Duodenal mucosa (tissue), 2 donors: ENCODE measurements around the gene DNAJB11.
"Not testable (repeated sequence)": the region's sequence is repeated elsewhere in the genome, so short reads cannot be mapped to it uniquely, and the experiment has no call there.

ENCODE experiments used
- H3K27ac ChIP-seq: one replicate; pipeline ENCODE4 v1.7.0; 2013; ENCODE audit warnings: low read depth, low read length
- H3K27me3 ChIP-seq, 2 donors: one replicate each; pipeline ENCODE4 v1.7.0; 2013; ENCODE audit warnings: low read length in 2 of 2, control low read depth in 1 of 2; ENCODE audit not compliant: insufficient read depth in 2 of 2, control insufficient read depth in 1 of 2
- H3K36me3 ChIP-seq, 2 donors: one replicate each; pipeline ENCODE4 v1.7.0; 2013; ENCODE audit warnings: low read length in 2 of 2, control low read depth in 1 of 2; ENCODE audit not compliant: insufficient read depth in 2 of 2, control insufficient read depth in 1 of 2
- H3K4me1 ChIP-seq, 2 donors: one replicate each; pipeline ENCODE4 v1.7.0; 2013; ENCODE audit warnings: low read length in 2 of 2, control low read depth in 1 of 2; ENCODE audit not compliant: insufficient read depth in 2 of 2, control insufficient read depth in 1 of 2
- H3K4me3 ChIP-seq, 2 donors: one replicate each; pipeline ENCODE4 v1.7.0; 2013; ENCODE audit warnings: low read length in 2 of 2, low read depth in 1 of 2
- H3K9ac ChIP-seq, 2 donors: one replicate each; pipeline ENCODE4 v1.7.0; 2013; ENCODE audit warnings: low read length in 2 of 2, low read depth in 1 of 2
- H3K9me3 ChIP-seq, 2 donors: one replicate each; pipeline ENCODE4 v1.7.0; 2013; ENCODE audit warnings: low read length in 2 of 2, control low read depth in 1 of 2; ENCODE audit not compliant: control insufficient read depth in 1 of 2

The DNAJB11 gene

DNA sequence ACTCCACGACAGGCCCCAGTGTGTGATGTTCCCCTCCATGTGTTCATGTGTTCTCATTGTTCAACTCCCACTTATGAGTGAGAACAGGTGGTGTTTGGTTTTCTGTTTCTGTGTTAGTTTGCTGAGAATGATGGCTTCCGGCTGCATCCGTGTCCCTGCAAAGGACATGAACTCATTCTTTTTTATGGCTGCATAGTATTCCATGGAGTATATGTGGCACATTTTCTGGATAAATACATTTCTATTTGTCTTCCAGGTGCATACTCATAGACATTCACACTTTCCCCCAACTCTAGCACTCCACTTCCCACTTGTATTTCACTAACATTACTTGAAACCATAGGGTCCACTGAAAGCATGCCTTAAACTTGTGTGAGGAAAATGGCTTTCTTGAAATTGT, 38.8 kb upstream of the DNAJB11 start:
- not testable (repeated sequence) for H3K9ac ChIP-seq, H3K27ac ChIP-seq, H3K4me3 ChIP-seq, H3K27me3 ChIP-seq, H3K9me3 ChIP-seq, H3K36me3 ChIP-seq, H3K4me1 ChIP-seq

DNA sequence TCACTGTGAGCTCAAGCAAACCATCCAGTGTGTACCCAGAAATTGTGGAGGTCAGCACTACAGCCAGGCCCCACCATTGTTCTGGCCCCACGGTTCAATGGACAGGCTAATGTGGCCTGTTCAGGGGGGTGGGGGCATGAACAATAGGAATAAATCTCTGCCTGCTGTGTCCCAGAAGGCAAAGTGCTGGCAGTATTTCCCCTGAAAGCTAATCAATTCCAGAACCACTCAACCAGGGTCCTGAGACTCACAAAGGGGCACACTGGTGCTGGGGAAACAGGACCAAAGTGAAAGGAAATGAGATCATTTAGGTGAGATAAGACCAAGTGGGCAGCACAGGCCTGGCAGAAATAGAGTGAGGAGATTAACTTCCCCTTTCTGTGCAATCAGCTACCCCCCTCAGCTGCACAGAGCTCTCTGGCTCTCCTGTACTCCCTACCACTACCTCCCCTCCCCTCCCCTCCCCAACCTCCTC, 37.9 kb upstream of the DNAJB11 start:
- no peak overlapping the region for H3K27ac ChIP-seq
- H3K4me1 ChIP-seq, result no peaks in the 10 kb centered on the region
- no peaks in the 10 kb centered on the region for H3K36me3 ChIP-seq
- no peaks in the 10 kb centered on the region for H3K27me3 ChIP-seq
- H3K9ac ChIP-seq, result no peak overlapping the region
- no peak overlapping the region for H3K4me3 ChIP-seq
- no peaks in the 10 kb centered on the region for H3K9me3 ChIP-seq

DNA sequence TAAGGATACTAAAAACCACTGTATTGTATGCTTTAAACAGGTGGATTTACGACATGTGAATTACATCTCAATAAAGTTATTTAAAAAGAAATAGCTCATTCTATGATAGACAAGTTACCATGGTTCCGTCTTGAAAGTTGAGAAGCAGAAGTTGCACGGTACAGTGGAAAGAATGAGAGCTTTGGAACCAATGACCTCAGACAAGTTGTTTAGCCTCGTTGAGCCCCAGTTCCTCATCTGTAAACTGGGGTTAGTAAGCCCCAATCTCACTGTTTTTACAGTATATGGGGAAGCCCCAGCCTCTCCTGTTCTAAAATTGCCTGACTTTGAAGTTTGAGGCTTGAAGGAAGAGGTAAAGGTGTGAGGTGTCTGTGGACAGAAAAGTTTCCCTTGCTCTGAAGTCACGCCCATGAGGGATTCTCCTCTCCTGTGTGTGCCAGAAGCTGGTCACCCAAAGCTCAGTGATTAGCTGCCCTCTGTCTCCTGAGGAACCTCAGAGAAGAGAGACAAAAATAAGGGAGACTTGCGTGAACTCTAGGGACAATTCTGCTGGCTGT, 36.3 kb upstream of the DNAJB11 start:
- Histone ChIP-seq H3K4me1 (no peaks in the 10 kb centered on the region), H3K27ac (no peak overlapping the region), H3K9me3 (no peaks in the 10 kb centered on the region), H3K27me3 (no peaks in the 10 kb centered on the region), H3K9ac (no peak overlapping the region), H3K36me3 (peaks cover 0 to 5% of the 10 kb centered on the region in 2 donors), H3K4me3 (no peak overlapping the region)

DNA sequence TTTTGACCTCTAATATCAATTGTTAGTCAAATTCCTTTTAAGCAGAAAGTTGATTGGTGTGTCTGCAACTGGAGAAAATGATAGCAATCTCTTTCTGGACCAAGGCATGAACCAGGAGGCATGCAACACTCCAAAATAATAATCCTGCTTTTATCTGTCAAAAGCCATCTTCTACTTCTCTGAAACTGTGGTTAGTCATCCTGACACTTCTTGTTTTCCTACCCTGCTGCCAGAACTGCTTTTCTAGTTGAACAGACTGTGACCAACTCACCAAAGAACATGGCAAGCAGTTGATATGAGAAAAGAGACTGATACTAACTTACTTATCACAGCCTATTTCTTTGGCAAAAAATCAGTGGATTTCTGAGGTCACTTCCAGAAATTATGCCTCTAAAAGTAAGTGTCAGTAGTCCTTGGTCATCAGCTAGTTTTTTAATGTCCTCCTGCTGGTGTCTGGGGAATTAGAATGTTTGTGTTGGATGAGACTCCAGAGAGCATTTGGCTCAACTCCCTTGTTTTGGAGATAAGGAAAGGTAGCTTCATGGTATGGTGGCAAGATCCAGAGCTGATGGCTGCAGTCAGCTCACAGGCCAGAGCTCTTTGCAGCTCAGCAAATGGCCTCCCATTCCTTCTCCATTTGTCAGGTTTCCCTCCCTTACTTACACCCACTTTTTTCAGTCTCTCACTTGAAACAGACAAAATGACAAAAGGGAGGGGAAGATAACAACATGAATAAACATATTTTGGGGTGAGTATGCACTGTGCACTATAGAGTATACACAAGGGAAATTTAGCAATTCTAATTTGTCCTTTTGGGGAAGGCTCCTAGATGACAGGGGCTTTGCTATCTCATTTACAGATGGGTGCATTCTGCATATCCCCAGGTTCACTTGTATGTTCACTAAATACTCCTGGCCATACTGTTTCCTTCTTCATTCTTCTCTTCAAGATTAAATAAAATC, 33.4 kb upstream of the DNAJB11 start:
- Histone ChIP-seq H3K36me3 (peaks cover 0 to 5% of the 10 kb centered on the region in 2 donors), H3K9ac (no peak overlapping the region), H3K27ac (no peak overlapping the region), H3K4me1 (peaks cover 0 to 4% of the 10 kb centered on the region in 2 donors), H3K4me3 (no peak overlapping the region), H3K27me3 (no peaks in the 10 kb centered on the region), H3K9me3 (no peaks in the 10 kb centered on the region)

DNA sequence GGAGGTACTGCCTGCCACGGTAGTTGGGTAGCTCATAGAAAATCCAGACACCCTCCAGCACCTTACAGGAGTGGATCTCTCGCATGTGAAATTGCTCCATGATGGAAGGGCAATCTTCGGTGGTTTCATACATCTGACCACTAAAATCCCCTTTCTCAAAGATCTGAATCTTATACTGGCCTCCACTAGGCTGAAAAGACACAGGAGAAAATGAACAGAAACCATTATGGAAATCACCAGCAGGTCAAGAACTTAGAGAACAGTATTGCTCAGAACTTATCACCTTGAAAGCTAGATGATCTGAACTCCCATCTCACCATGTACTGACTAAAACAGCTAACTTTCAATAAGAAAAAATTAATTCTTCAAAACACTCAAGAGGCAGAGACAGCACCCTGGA, 31.7 kb upstream of the DNAJB11 start:
- Histone ChIP-seq H3K9me3 (no peaks in the 10 kb centered on the region), H3K27ac (no peak overlapping the region), H3K9ac (no peak overlapping the region), H3K4me3 (no peak overlapping the region), H3K27me3 (no peaks in the 10 kb centered on the region), H3K4me1 (peaks cover 0 to 4% of the 10 kb centered on the region in 2 donors), H3K36me3 (peaks cover 0 to 7% of the 10 kb centered on the region in 2 donors)

DNA sequence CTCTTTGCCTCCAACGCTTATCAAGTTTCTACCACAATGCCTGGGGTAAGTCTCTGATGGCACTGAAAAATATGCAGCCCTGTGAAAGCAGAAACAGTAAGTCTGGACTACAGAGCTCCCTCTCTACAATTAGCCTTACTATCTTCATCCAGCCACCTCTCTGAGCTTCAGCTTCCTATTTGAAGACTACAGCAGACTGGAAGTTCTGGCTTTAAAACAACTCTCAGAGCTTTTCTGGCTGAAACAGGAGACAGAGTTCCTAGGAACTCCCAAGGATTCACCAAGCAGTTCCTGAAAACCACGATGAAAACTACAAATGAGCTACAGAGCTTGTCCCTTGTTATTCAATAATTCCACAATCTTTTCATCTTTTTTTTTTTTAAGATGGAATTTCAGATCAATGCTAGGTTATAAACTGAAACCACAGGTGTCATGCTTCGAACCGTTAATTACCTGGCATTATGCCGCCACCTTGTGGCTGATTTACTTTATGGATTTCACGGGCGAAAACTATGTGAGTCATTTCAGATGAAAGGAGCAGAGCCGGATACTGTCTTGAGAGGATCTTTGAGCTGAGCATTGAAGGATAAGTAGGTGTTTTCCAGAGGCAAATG, 30.2 kb upstream of the DNAJB11 start:
- no peak overlapping the region for H3K27ac ChIP-seq
- H3K4me3 ChIP-seq, result peak overlapping the region in 1 of 2 donors; percentile 7
- H3K36me3 ChIP-seq, result peaks cover 0 to 11% of the 10 kb centered on the region in 2 donors
- H3K4me1 ChIP-seq, result peaks cover 0 to 4% of the 10 kb centered on the region in 2 donors
- H3K9me3 ChIP-seq, result no peaks in the 10 kb centered on the region
- no peaks in the 10 kb centered on the region for H3K27me3 ChIP-seq
- H3K9ac ChIP-seq, result no peak overlapping the region

DNA sequence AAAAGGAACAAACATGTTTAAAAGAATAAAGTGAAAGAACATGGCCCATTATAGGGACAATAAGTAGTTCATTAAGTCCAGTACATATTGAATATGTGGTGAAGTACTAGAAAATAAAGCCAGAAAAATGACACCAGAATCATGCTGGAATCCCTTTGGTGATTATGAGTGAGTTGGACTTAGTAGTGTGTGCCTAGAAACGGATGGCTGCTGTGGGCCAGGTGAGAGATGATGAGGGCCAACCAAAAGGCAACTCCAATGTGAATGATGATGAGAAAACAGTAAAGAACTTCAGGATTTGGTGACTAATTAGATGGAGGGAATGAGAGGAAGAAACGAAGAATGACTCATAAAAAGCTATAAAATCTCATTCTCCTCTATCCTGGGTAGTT, 29.7 kb upstream of the DNAJB11 start:
- no peaks in the 10 kb centered on the region for H3K9me3 ChIP-seq
- H3K36me3 ChIP-seq, result peaks cover 0 to 11% of the 10 kb centered on the region in 2 donors
- no peak overlapping the region for H3K4me3 ChIP-seq
- H3K9ac ChIP-seq, result no peak overlapping the region
- H3K4me1 ChIP-seq, result peaks cover 0 to 4% of the 10 kb centered on the region in 2 donors
- H3K27me3 ChIP-seq, result no peaks in the 10 kb centered on the region
- no peak overlapping the region for H3K27ac ChIP-seq

DNA sequence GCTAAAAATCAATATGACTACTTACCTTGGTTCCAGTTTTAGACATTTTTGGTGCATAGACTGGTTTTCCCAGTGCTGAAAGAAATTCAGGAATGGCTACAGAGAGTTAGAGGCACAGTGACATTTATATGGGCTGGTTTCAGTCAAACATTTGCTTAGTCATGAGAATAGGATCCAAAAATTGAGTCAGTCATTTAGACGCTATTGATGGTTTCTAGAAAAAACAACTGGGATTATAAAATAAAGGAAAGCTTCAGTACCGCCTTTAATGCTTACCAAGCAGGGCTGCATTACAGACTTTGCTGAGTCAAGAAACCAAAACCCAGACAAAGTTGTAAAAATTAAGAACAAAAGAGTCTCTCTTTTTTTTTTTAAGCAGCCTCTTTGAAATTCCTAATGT, 26.2 kb upstream of the DNAJB11 start, which contains the start of gene CRYGS:
CRYGS (minus strand) TSS at position 100 of the 400 bp plus-strand sequence; CDS start at position 46, 54 bp downstream.
- peaks cover 0 to 11% of the 10 kb centered on the region in 2 donors for H3K36me3 ChIP-seq
- no peak within 1 kb of the TSS for H3K27ac ChIP-seq
- H3K4me3 ChIP-seq, result no peak within 1 kb of the TSS
- H3K27me3 ChIP-seq, result no peaks in the 10 kb centered on the region
- H3K4me1 ChIP-seq, result peaks cover 0 to 4% of the 10 kb centered on the region in 2 donors
- H3K9me3 ChIP-seq, result no peaks in the 10 kb centered on the region
- H3K9ac ChIP-seq, result no peak within 1 kb of the TSS

DNA sequence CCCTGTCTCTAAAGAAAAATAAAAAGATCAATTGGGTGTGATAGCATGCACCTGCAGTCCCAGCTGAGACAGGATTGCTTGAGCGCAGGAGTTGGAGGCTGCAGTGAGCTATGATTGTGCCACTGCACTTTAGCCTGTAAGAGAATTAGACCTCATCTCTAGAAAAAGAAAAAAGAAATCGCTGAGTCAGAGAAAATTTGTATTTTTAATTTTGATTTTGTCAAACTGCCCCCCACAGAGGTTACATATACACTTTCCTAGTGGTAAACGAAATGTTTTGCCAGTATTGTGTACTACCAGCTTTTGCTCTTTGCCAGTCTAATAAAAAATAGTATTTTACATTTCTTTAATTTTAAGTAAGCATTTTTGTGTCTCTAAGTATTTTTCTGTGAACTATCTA, 21.0 kb upstream of the DNAJB11 start:
- Histone ChIP-seq H3K4me1 (peaks cover 0 to 4% of the 10 kb centered on the region in 2 donors), H3K9me3 (no peaks in the 10 kb centered on the region), H3K27ac (no peak overlapping the region), H3K36me3 (peaks cover 9 to 36% of the 10 kb centered on the region in 2 donors), H3K4me3 (no peak overlapping the region), H3K27me3 (no peaks in the 10 kb centered on the region), H3K9ac (no peak overlapping the region)

DNA sequence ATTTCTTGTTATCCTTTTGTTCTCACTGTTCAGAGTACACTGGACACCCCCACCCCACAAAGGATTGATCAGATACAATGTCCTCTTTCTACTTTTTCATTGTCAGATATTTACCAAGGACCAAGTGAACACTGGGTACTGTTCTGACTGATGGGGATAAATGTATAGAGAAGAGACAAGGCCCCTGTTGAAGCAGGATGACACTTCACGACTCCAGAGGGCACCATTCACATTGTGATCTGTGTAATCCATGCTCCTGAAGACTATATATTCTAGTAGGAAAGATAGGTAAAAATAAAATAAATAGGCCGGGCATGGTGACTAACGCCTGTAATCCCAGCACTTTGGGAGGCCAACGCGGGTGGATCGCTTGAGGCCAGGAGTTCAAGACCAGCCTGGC, 19.1 kb upstream of the DNAJB11 start:
- Histone ChIP-seq H3K9me3 (no peaks in the 10 kb centered on the region), H3K9ac (no peak overlapping the region), H3K4me1 (peaks cover 0 to 4% of the 10 kb centered on the region in 2 donors), H3K27ac (no peak overlapping the region), H3K27me3 (no peaks in the 10 kb centered on the region), H3K36me3 (peaks cover 20 to 46% of the 10 kb centered on the region in 2 donors), H3K4me3 (no peak overlapping the region)
